HG03439 (cell line): ENCODE data around the gene MRPS23.

Source experiments
- ATAC-seq: cut with Tn5 transposase; IDR thresholded peaks from one replicate; pipeline ENCODE4 v1.9.1; 2021; ENCODE audit warnings: mild to moderate bottlenecking, moderate library complexity; ENCODE audit not compliant: unreplicated experiment

Gene MRPS23

DNA sequence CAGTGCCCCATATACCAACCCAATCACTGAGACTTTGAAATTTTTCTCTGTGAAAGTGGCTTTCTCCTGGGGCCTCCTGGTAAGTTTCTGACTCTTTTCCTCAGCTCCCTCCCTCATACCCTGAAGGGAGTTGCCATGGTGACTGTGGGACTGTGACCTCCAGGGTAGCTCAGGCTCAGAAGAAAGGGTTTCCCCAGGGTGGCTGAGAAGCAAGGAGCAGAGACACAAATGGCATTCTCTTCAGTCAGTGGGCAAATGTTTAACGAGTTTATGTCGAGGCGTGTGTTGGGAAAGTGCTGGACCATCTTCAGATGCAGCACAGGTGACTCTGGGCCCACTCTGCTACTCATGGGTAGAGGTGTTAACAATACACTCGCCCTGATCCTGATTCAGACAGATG lies 46.8 kb downstream of the MRPS23 start:
- no peak for ATAC-seq

DNA sequence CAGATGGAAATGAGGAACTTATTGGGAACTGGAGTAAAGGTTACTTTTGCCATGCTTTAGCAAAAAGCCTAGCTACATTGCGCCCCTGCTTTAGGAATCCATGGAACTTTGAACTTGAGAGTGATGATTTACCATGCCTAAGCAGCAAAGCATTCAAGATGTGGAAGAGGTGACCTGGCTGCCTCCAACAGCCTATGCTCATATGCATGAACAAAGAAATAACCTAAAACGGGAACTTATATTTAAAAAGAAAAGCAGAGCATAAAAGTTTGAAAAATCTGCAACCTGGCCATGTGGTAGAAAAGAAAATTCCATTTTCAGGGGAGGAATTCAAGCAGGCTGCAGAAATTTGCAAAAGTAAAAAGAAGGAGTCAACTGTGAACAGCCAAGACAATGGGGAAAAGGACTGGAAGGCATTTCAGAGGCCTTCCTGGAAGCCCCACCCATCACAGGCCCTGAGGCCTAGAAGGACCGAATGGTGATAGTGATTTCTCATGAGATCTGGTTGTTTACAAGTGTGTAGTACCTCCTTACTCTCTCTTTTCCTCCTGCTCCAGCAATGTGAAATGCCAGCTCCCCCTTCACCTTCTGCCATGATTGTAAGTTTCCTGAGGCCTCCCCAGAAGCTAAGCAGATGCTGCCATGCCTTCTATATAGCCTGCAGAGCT lies 48.7 kb downstream of the MRPS23 start:
- ATAC-seq = no peak

- no peak for ATAC-seq
These were observed 55.0 kb downstream of the MRPS23 start for GRCh38 chr17:57794841-57795240.

DNA sequence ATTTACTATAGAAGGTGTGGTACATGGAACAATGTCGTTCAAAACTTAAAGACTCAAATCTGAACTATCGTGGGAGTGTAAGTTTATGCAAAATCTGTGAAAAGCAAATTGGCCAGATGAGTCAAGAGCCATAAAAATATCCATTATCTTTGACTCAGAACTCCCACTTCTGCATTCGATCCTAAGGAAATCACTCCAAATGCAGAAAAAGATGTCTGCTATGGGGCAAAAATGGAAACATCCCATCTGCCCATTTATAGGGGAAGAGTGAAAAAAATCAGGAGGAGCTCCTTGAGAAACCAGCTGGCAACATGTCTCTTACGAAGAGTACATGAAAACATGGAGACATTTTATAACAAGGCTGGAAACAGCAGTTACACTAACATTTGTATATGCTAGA lies 61.1 kb downstream of the MRPS23 start:
- ATAC-seq = no peak

- ATAC-seq = no peak
These were observed 64.8 kb downstream of the MRPS23 start for GRCh38 chr17:57785022-57785421.
